SK-N-DZ (cell line): ENCODE data around the gene PRR7.

Source experiments
- DNase-seq: peaks from one replicate; pipeline ENCODE4 v3.0.0-alpha.2; 2015; ENCODE audit warnings: low spot score

Gene PRR7

GRCh38 chr5:177497292-177498012, 50.8 kb downstream of the PRR7 start, which contains the start of gene PDLIM7:
Gene PDLIM7, minus strand, starts transcription at chr5:177497604. Its CDS starts 1,092 bp downstream, at chr5:177496512.
- DNase-seq: peak; percentile 98

DNA sequence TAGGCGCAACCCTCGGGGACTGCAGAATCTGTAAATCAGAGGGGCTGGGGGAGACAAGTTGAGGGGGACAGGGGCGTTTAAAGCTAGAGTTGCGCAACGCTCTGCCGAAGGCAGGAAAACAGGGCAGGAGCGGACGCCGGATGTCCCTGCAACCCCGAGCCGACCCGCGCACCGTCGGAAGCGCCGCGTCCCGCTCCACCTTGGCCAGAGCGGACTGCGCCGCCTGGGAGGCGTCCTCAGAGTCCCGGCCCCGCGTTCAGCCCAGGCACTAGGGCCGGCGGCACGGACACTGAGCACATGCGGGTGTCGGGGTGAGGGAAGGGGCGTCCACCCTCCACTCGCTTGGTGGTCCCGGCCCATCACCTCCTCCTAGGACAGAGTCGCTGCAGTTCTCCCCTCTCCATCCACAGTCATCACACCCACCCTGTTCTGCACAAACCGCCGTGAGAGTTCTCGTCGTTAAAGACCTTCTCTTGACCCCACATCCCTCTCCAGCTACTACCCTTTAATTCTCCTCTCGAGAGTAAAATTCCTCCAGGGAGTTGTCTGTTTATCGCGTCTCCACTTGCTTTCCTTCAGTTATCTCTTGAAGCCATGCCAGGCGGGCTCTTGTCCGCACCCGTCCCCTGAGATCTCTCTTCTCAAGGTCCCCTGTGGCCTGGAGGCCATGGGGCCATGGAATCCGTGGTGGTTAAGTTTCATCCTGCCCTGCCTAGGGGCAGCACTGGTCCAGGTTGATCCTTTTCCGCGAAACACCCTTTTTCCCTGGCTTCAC, 51.6 kb downstream of the PRR7 start:
- DNase-seq: peak; percentile 39

GRCh38 chr5:177499842-177500241, 53.2 kb downstream of the PRR7 start:
- no peak for DNase-seq

GRCh38 chr5:177500685-177501522, 54.3 kb downstream of the PRR7 start:
- peak; percentile 92 for DNase-seq

- no peak for DNase-seq
These were observed 55.5 kb downstream of the PRR7 start for GRCh38 chr5:177501874-177502678.

DNA sequence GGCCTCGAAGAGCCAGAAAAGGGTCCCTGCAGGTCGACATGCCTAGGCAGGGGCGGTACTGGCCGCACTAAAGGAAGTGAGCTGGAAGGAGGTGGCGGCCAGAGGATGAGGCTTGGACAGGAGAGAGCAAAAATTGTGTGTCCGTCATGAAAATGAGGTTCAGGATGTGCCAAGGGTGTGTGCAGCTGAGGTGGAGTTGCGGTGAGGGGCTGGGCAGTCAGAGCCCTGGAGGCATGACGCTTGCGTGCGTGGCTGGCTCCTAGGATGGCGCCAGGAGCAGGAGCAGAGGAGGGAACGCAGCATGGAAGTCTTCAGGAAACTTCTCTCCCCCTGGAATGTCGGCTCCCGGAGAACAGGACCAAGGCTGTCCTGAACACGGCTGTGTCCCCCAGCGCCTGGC, 56.3 kb downstream of the PRR7 start:
- DNase-seq: no peak

DNA sequence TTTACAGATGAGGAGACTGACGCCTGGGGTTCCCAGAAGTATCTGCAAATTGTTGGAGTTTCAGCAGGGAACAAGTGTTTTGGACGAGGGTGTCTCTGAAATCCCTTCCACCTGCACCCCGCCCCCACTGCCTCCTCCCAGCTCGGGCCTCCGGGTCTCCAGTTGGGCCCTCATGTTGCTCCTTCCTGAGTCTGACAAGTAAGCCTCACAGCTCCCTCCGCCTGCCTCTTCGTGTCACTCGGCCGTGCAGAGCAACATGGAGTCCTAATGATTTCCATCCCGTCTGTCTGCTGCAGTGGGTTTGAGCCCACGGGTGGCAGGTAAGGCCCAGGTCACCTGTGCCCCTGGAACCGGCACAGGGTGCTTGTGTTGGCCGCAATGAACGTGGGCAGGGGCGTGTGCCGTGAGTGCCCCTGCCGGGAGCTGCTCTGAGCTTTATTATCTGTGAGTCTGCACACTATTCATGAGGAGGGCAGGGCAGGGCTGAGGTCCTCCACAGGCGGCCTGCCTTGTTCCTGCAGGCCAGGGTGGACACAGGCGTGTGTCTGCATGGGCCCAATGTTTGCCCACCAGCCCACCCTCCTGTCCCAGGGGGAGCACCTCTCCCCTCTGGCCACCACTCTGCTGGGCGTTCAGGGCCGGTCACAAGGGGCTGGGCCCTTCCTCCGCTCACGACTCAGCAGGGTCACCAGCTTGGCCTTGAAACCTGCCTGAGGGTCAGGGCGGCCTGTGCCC, 56.9 kb downstream of the PRR7 start:
- DNase-seq: no peak

DNA sequence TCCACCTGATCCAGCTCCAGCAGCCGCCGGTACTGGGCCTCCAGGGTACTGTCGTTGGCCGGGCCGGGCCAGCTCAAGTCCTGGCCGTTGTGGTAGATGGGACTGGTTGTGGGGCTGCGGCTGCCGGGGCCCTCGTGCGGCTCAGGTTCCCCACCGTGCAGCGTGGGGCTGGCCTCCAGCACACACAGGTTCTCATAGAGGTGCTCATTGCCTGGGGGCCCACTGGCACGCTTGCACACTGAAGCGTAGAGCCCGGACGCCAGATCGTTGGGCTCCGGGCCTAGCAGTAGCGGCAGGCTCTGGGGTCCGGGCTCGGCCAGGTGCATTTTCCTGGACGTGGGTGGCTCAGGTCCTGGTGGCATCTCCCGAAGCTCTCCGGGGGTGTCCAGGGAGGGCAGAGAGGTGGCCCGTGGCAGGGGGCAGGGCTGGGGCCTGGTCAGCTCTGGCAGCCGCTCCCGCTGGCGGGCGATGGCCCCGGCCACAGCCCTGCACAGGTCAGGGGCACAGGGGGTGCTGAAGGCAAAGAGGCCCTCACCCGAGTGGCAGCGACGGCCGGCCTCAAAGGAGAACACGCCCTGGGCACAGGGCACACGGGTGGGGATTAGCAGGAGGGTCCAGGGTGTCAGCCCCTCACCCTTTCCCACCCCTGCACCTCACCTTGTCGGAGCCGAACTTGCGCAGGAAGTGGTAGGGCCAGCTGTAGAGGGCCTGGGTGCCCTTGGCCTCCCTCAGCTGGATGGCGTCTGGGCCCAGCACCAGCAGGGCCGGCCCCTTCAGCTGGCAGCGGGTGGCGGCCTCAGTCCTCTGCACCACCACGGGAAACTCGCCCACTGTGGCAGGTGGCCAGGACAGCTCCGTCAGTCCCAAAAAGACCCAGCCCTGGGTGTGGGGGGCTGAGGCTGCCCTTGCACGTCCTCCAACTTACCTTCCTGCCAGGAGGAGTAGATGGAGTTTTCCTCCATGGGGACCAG, 57.8 kb downstream of the PRR7 start:
- no peak for DNase-seq

GRCh38 chr5:177505075-177505474, 58.5 kb downstream of the PRR7 start:
- DNase-seq: no peak
